ENCODE results near the gene CD58.

CD58 gene

DNA sequence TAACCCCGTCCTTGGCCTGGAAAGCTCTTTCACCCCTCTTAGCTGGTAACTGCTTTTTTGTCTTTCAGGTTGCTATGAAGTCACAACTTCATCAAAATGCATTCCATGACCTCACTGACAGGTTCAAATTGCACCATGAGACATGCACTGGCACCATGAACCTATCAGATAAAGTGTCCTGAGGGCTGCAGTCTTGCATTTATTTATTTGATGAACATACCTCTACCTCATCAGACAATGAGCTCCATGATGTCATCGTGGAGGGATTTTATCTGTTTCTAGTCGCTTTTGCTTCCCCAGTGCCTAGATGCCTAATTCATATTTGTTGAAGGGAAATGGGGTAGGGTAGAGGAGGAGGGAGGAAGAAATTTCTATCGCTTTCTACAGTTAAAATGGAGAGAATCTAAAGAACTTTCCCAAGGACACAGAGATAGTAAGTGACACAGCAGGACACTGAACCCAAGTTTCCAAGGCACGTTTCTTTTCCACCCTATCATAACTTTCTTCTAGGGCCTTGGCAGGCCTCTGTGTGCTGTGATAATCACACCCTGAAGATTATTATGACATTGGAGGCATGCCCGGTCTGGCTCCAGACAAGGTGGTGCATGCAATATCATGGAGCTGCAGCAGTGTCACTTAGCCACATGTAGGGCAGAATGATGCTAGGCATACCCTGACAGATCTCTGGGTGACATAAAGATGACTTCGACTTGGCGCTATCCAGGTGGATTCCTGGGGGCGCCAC lies 69.5 kb downstream of the CD58 start:
- no peak for DNase-seq (ENCODE audit: extremely low read depth, low read depth)
- TF ChIP-seq, protein P1, sequence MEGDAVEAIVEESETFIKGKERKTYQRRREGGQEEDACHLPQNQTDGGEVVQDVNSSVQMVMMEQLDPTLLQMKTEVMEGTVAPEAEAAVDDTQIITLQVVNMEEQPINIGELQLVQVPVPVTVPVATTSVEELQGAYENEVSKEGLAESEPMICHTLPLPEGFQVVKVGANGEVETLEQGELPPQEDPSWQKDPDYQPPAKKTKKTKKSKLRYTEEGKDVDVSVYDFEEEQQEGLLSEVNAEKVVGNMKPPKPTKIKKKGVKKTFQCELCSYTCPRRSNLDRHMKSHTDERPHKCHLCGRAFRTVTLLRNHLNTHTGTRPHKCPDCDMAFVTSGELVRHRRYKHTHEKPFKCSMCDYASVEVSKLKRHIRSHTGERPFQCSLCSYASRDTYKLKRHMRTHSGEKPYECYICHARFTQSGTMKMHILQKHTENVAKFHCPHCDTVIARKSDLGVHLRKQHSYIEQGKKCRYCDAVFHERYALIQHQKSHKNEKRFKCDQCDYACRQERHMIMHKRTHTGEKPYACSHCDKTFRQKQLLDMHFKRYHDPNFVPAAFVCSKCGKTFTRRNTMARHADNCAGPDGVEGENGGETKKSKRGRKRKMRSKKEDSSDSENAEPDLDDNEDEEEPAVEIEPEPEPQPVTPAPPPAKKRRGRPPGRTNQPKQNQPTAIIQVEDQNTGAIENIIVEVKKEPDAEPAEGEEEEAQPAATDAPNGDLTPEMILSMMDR (IDR thresholded peaks at IDR 0.05; ENCODE audit: low read depth, low read length, missing control alignments) = no peak
- H3K4me3 ChIP-seq (replicated peaks; ENCODE audit: low read depth, low read length) = no peak overlapping the region

DNA sequence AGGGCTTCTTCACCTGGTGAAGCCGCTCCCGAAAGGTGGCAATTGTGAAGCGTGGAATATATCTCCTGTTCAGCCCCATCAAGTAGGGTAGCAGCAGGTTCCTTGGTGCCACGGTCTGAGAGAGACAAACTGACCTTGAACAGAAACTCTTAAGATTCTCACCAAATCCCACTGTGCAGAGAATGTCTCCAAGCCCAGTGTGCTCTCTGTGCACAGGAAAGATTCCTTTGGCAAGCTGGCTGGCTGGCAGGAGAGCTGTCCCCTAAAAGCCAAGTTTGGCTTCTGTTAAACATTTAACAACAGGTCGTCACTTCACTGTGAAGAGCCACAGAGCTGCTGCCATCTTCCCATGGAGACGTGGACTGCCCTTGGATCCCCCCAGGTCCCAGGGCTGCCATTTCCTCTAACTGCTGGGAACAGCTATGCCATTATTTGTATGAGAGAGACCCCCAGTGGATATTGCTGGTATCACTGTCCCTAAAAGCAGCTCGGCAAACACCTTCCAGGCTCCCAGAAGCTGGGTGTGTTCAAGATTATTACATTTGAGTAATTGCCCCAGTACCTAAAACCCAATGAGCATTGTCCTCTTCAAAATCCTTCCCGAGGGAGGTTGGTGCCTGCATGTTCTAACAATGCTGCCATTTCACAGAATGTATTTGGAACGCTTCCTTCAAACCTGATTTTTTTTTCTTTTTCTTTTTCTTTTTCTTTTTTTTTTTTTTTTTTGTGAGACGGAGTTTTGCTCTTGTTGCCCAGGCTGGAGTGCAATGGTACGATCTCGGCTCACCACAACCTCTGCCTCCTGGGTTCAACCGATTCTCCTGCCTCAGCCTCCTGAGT lies 71.8 kb downstream of the CD58 start:
- DNase-seq (ENCODE audit: extremely low read depth, low read depth) = peak; percentile 65
- no peak overlapping the region for H3K4me3 ChIP-seq (replicated peaks; ENCODE audit: low read depth, low read length)
- TF ChIP-seq, protein P1 (IDR thresholded peaks at IDR 0.05; ENCODE audit: low read depth, low read length, missing control alignments) = peak; percentile 73

DNA sequence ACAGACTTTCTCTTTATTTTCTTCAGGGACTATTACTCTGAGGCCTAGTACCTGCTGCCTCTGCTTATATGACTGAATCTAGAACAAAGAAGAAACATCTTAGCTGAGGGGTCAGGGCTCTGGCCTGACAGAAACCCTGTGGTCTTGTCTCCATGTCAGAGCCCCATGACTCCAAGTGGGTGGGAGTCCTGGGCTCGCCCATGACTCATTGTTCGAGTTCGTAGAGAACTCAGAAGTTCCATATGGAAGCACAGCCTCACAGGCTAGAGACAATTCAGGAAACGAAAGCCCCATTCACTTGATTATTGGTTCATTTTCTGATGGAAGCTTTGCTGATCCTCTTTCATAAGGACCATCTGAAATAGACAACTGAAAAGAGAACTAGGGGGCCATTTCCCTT lies 73.2 kb downstream of the CD58 start:
- H3K4me3 ChIP-seq (replicated peaks; ENCODE audit: low read depth, low read length) = no peak overlapping the region
- no peak for DNase-seq (ENCODE audit: extremely low read depth, low read depth)
- TF ChIP-seq, protein P1 (IDR thresholded peaks at IDR 0.05; ENCODE audit: low read depth, low read length, missing control alignments) = no peak

DNA sequence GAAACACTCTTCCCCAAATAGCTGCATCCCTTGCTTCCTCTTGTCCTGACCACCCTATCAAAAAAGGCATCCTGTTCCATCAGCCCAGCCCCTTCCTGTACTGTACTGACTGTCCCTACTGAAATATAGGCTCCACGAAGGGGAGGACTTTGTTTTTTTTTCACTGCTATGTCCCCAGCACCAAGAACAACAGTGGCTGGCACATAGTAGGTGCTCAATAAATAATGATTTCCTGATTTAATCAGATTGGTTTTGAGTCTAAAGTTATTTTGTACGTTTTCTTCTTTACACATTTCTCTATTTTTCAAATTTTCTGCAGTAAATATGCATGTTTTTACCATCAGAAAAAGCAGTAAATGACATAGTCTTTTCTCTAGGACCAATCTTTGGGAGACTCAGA lies 73.9 kb downstream of the CD58 start:
- TF ChIP-seq, protein P1 (IDR thresholded peaks at IDR 0.05; ENCODE audit: low read depth, low read length, missing control alignments) = no peak
- no peak for DNase-seq (ENCODE audit: extremely low read depth, low read depth)
- H3K4me3 ChIP-seq (replicated peaks; ENCODE audit: low read depth, low read length) = no peak overlapping the region

DNA sequence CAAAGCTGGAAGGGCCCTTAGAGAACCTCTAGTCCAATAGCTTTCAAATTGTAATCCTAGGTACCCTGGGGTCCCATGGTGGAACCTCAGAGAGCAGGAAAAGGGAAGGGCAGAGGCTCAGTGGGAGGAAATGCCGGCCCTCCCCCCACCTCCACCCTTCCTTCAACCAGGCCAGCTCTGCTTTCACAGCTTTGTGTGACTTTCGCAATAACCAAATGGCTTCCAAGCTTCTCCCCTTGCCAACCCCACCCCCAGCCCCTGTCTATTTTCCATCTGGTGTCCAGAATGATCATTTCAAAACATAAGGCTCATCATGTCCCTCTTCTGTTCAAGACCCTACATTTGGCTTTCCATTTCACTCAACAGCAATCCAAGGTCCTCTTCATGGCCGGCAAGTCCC lies 74.4 kb downstream of the CD58 start:
- no peak for DNase-seq (ENCODE audit: extremely low read depth, low read depth)
- TF ChIP-seq, protein P1 (IDR thresholded peaks at IDR 0.05; ENCODE audit: low read depth, low read length, missing control alignments) = no peak
- H3K4me3 ChIP-seq (replicated peaks; ENCODE audit: low read depth, low read length) = no peak overlapping the region

DNA sequence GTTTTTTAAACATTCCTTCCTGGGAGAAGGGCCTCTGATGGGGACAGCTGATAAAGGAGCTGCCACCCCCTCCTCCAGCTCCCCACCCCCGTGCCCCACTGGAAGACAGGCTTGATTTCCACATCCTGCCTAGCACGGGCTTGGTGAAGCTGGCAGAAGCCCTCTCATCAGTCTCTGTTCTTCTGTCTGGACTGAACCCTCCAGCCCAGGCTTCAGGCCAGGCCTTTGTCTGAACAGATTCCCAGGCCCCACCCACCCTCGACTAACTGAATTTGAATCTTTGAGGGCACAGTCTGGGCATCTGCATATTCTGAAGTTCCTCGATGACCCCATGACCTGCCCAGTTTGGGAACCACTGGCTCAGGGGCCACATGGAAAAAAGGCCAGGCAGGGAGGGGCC lies 75.3 kb downstream of the CD58 start:
- H3K4me3 ChIP-seq (replicated peaks; ENCODE audit: low read depth, low read length) = no peak overlapping the region
- TF ChIP-seq, protein P1 (IDR thresholded peaks at IDR 0.05; ENCODE audit: low read depth, low read length, missing control alignments) = no peak
- no peak for DNase-seq (ENCODE audit: extremely low read depth, low read depth)
